Sigmoid colon (tissue), 7 donors: Measurements from ENCODE around the gene MYBBP1A. TPM values are rescaled to one million over a fixed set of nuclear protein-coding genes. Genes with fewer than 3 reads are reported as not detected.

ENCODE experiments used
- DNase-seq: peaks from one replicate; pipeline ENCODE4 v3.0.0-alpha.2; 2019
- H3K27ac ChIP-seq, 4 donors: fragments of 200-600 bp; sonication (generic); one replicate each; pipeline ENCODE4 v1.5.1; 2016 to 2019; ENCODE audit warnings: mild to moderate bottlenecking in 1 of 4
- H3K27me3 ChIP-seq, 3 donors: fragments of 200-600 bp; sonication (generic); one replicate each; pipeline ENCODE4 v1.5.1; 2019; ENCODE audit warnings: mild to moderate bottlenecking in 1 of 3
- H3K36me3 ChIP-seq, 4 donors: fragments of 200-600 bp; sonication (generic); one replicate each; pipeline ENCODE4 v1.5.1; 2016 to 2019
- H3K4me1 ChIP-seq, 4 donors: fragments of 200-600 bp; sonication (generic); one replicate each; pipeline ENCODE4 v1.5.1; 2017 to 2019
- H3K4me3 ChIP-seq, 4 donors: fragments of 200-600 bp; sonication (generic); one replicate each; pipeline ENCODE4 v1.5.1; 2017 to 2019; ENCODE audit warnings: mild to moderate bottlenecking in 2 of 4, moderate library complexity in 1 of 4
- H3K9me3 ChIP-seq, 4 donors: fragments of 200-600 bp in 3 of 4; sonication (generic) in 3 of 4; one replicate each; pipeline versions ENCODE4 v1.5.1 to v1.6.1; 2013 to 2019
- CTCF ChIP-seq, 4 experiments: fragments of 450-650 bp in 3 of 4; fragments of 200-600 bp in 1 of 4; IDR thresholded peaks; one replicate each; pipeline ENCODE4 v1.5.1; 2016 to 2019; ENCODE audit warnings: antibody characterized with exemption in 4 of 4, mild to moderate bottlenecking in 3 of 4, moderate library complexity in 2 of 4
- EP300 ChIP-seq, 4 donors: sonication (generic); formaldehyde crosslinking; IDR thresholded peaks; one replicate each; pipeline ENCODE4 v1.6.1; 2017; ENCODE audit warnings: antibody characterized with exemption in 4 of 4
- POLR2A ChIP-seq, 2 donors: fragments of 450-650 bp; IDR thresholded peaks; one replicate each; pipeline ENCODE4 v1.6.1; 2016; ENCODE audit warnings: antibody characterized with exemption in 2 of 2, mild to moderate bottlenecking in 2 of 2, moderate library complexity in 2 of 2
- POLR2AphosphoS5 ChIP-seq, 4 donors: sonication (generic); formaldehyde crosslinking; IDR thresholded peaks; one replicate each; pipeline ENCODE4 v1.6.1; 2017; ENCODE audit warnings: antibody characterized with exemption in 4 of 4
- WGBS, 2 donors: extraction: QIAGEN DNeasy Blood & Tissue Kit; methylation state at CpG; one replicate each; pipeline ENCODE4 v1.1.7; 2013; 5-methylcytosine and 5-hydroxymethylcytosine counted together
- intact Hi-C: fragments of 100-400 bp; cut with DNase I; formaldehyde crosslinking; loops from one replicate; pipeline ENCODE4 v1.15.1; 2023
- polyA plus RNA-seq, 3 donors: library from polyadenylated mRNA; stranded (reverse); fragments of 200-250 nt; gene quantifications; one replicate each; pipeline ENCODE4 v1.2.3, GENCODE V29; 2013
- total RNA-seq, 4 donors: library from RNA; depleted of rRNA; stranded (reverse); fragments of >200 nt; gene quantifications; one replicate each; pipeline ENCODE4 v1.1.0, GENCODE V29; 2016
- donor health status: healthy with polysubstance abuse.
- donor health status: Bipolar disorder and iron deficiency.
- donor health status: healthy.

The MYBBP1A gene
- total and polyA plus RNA-seq, 7 donors, result 6.6 to 44.5 (median 25.8) TPM

GRCh38 chr17:4504188-4504587 lies 51.0 kb downstream of the MYBBP1A start:
- Histone ChIP-seq H3K4me3 (no peak overlapping the region), H3K27me3 (peaks cover 16 to 82% (median 47%) of the 10 kb centered on the region in 3 donors), H3K9me3 (no peaks in the 10 kb centered on the region), H3K4me1 (peaks cover 0 to 17% (median 12%) of the 10 kb centered on the region in 4 donors), H3K27ac (peak overlapping the region in 1 of 4 donors; percentile 21), H3K36me3 (no peaks in the 10 kb centered on the region)
- no peak for DNase-seq
- 41 to 63% methylated on average over 5 of the region's 5 CpGs for WGBS, 2 donors
- intact Hi-C loops, result no loop called here
- TF ChIP-seq EP300 (IDR thresholded peaks at IDR 0.05), result no peak
- TF ChIP-seq POLR2A (IDR thresholded peaks at IDR 0.05), result no peak
- TF ChIP-seq CTCF (IDR thresholded peaks at IDR 0.05), result no peak
- TF ChIP-seq POLR2AphosphoS5 (IDR thresholded peaks at IDR 0.05), result no peak

- peaks cover 0 to 21% (median 16%) of the 10 kb centered on the region in 4 donors for H3K4me1 ChIP-seq
- H3K27ac ChIP-seq, result peak overlapping the region in 2 of 4 donors; percentile 12 to 21
- H3K4me3 ChIP-seq, result no peak overlapping the region
- H3K9me3 ChIP-seq, result no peaks in the 10 kb centered on the region
- TF ChIP-seq POLR2A (IDR thresholded peaks at IDR 0.05), result no peak
- TF ChIP-seq POLR2AphosphoS5 (IDR thresholded peaks at IDR 0.05), result no peak
- H3K27me3 ChIP-seq, result peaks cover 16 to 83% (median 47%) of the 10 kb centered on the region in 3 donors
- no peaks in the 10 kb centered on the region for H3K36me3 ChIP-seq
- 77 to 91% methylated on average over 4 of the region's 4 CpGs for WGBS, 2 donors
- intact Hi-C loops, result no loop called here
- DNase-seq, result no peak
Observed at GRCh38 chr17:4503283-4504025, 51.7 kb downstream of the MYBBP1A start.

- intact Hi-C loops, result no loop called here
- Histone ChIP-seq H3K9me3 (no peaks in the 10 kb centered on the region), H3K4me3 (no peak overlapping the region), H3K36me3 (no peaks in the 10 kb centered on the region), H3K27me3 (peaks cover 16 to 83% (median 47%) of the 10 kb centered on the region in 3 donors), H3K4me1 (peaks cover 0 to 26% (median 22%) of the 10 kb centered on the region in 4 donors), H3K27ac (no peak overlapping the region)
- TF ChIP-seq EP300 (IDR thresholded peaks at IDR 0.05) (no peak), POLR2AphosphoS5 (IDR thresholded peaks at IDR 0.05) (no peak), CTCF (IDR thresholded peaks at IDR 0.05) (no peak), POLR2A (IDR thresholded peaks at IDR 0.05) (no peak)
- 75 to 84% methylated on average over 18 of the region's 18 CpGs for WGBS, 2 donors
- no peak for DNase-seq
Observed at GRCh38 chr17:4502466-4503154, 52.6 kb downstream of the MYBBP1A start.

GRCh38 chr17:4501295-4501949 lies 53.8 kb downstream of the MYBBP1A start:
- 22 to 26% methylated on average over 3 of the region's 3 CpGs for WGBS, 2 donors
- intact Hi-C loops, result no loop called here
- Histone ChIP-seq H3K27me3 (peaks cover 16 to 73% (median 47%) of the 10 kb centered on the region in 3 donors), H3K9me3 (no peaks in the 10 kb centered on the region), H3K4me1 (peaks cover 0 to 24% (median 22%) of the 10 kb centered on the region in 4 donors), H3K27ac (no peak overlapping the region), H3K36me3 (no peaks in the 10 kb centered on the region), H3K4me3 (no peak overlapping the region)
- TF ChIP-seq CTCF (IDR thresholded peaks at IDR 0.05), result no peak
- TF ChIP-seq POLR2AphosphoS5 (IDR thresholded peaks at IDR 0.05), result no peak
- DNase-seq, result no peak

GRCh38 chr17:4500191-4500571 lies 55.0 kb downstream of the MYBBP1A start:
- intact Hi-C loops, result no loop called here
- WGBS, 2 donors, result 9 to 14% methylated on average over 7 of the region's 7 CpGs
- Histone ChIP-seq H3K4me1 (peaks cover 0 to 22% (median 21%) of the 10 kb centered on the region in 4 donors), H3K4me3 (peak overlapping the region; percentile 12 to 47 (median 40)), H3K27me3 (peaks cover 16 to 60% (median 47%) of the 10 kb centered on the region in 3 donors), H3K36me3 (no peaks in the 10 kb centered on the region), H3K9me3 (no peaks in the 10 kb centered on the region), H3K27ac (peak overlapping the region in 2 of 4 donors; percentile 45 to 59)
- no peak for TF ChIP-seq CTCF (IDR thresholded peaks at IDR 0.05)
- no peak for TF ChIP-seq POLR2A (IDR thresholded peaks at IDR 0.05)
- no peak for TF ChIP-seq EP300 (IDR thresholded peaks at IDR 0.05)
- TF ChIP-seq POLR2AphosphoS5 (IDR thresholded peaks at IDR 0.05), result no peak
- DNase-seq, result no peak
